ENCODE measurements around the gene NCKIPSD. TPM values are rescaled to one million over a fixed set of nuclear protein-coding genes. Genes with fewer than 3 reads are reported as not detected.

NCKIPSD gene
- total RNA-seq, 1 experiment from 2014 or later, result 36.9 TPM

DNA sequence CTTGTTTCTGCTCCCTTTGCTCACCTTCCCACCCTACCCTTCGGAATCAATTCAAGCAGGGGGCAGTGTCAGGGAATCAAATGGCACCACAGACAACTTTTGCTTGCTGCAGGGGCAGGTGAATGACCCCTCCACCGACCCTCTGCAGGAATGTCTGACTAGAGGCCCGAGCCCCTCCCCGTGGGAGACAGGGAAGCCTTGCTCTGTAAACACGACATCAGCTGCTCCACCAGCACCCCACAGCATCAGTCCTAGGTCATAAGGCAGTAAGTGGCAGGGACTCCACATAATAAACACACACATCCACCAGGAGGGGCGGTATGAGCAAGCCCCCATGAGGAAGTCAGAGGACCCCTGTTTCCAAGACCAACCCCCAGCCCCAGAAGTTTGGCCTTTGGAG is 48.4 kb downstream of the NCKIPSD start:
- H3K9me2 ChIP-seq (ENCODE audit: insufficient read depth), result no peaks in the 10 kb centered on the region
- intact Hi-C loops (cut with micrococcal nuclease), result no loop called here
- H3K79me2 ChIP-seq (ENCODE audit: insufficient read depth, low read length), result peaks cover 12% of the 10 kb centered on the region; the same call in 1 of the 2 replicates
- RAD21 ChIA-PET (ENCODE audit: low non-redundant PET in 1 of 2, low total read pairs in 2 of 2, uncharacterized antibody in 2 of 2, unreplicated experiment in 2 of 2), result no interaction called here
- H3K4me3 ChIP-seq (replicated peaks in 1 of 2; ENCODE audit: low read depth in 1 of 2, low read length in 2 of 2), result no peak overlapping the region
- no peaks in the 10 kb centered on the region for H3K9me3 ChIP-seq (ENCODE audit: control insufficient read depth in 1 of 2, insufficient read depth in 1 of 2, low read depth in 1 of 2, low read length in 2 of 2)
- CTCF ChIA-PET, result no interaction called here
- DNase-seq (ENCODE audit: low read depth, low spot score), result no peak
- H3K27ac ChIP-seq (ENCODE audit: low read depth, low read length), result no peak overlapping the region
- no peak for ATAC-seq
- no peaks in the 10 kb centered on the region for H4K20me1 ChIP-seq (ENCODE audit: insufficient read depth)
- H3K4me1 ChIP-seq (ENCODE audit: control insufficient read depth in 1 of 2, insufficient read depth in 2 of 2, low read length in 2 of 2), result peaks cover 11 to 22% of the 10 kb centered on the region in 2 experiments
- POLR2A ChIA-PET, result no interaction called here
- TF ChIP-seq FOSL1 (IDR thresholded peaks at IDR 0.05; ENCODE audit: low read depth) (no peak), EZH2phosphoT487 (IDR thresholded peaks at IDR 0.05; ENCODE audit: borderline replicate concordance) (no peak), ZFX (IDR thresholded peaks at IDR 0.05) (no peak), POLR2AphosphoS5 (IDR thresholded peaks at IDR 0.05; ENCODE audit: low read depth, low read length) (no peak), CBX3 (IDR thresholded peaks at IDR 0.05; ENCODE audit: low read depth) (no peak), TCF7L2 (IDR thresholded peaks at IDR 0.05; ENCODE audit: borderline replicate concordance, extremely low read depth, insufficient read depth, insufficient read length) (no peak), ZNF274 (IDR thresholded peaks at IDR 0.05; ENCODE audit: low read depth, low read length) (no peak), YY1 (IDR thresholded peaks at IDR 0.05; ENCODE audit: extremely low read depth, insufficient replicate concordance, low read depth, low read length) (no peak), CEBPB (IDR thresholded peaks at IDR 0.05; ENCODE audit: low read depth) (no peak), RAD21 (IDR thresholded peaks at IDR 0.05; ENCODE audit: low read depth) (no peak), SP1 (IDR thresholded peaks at IDR 0.05; ENCODE audit: low read depth) (no peak), ELF1 (IDR thresholded peaks at IDR 0.05; ENCODE audit: borderline replicate concordance, low read depth) (no peak), SIN3A (IDR thresholded peaks at IDR 0.05; ENCODE audit: low read depth) (no peak)
- TF ChIP-seq, protein P1, sequence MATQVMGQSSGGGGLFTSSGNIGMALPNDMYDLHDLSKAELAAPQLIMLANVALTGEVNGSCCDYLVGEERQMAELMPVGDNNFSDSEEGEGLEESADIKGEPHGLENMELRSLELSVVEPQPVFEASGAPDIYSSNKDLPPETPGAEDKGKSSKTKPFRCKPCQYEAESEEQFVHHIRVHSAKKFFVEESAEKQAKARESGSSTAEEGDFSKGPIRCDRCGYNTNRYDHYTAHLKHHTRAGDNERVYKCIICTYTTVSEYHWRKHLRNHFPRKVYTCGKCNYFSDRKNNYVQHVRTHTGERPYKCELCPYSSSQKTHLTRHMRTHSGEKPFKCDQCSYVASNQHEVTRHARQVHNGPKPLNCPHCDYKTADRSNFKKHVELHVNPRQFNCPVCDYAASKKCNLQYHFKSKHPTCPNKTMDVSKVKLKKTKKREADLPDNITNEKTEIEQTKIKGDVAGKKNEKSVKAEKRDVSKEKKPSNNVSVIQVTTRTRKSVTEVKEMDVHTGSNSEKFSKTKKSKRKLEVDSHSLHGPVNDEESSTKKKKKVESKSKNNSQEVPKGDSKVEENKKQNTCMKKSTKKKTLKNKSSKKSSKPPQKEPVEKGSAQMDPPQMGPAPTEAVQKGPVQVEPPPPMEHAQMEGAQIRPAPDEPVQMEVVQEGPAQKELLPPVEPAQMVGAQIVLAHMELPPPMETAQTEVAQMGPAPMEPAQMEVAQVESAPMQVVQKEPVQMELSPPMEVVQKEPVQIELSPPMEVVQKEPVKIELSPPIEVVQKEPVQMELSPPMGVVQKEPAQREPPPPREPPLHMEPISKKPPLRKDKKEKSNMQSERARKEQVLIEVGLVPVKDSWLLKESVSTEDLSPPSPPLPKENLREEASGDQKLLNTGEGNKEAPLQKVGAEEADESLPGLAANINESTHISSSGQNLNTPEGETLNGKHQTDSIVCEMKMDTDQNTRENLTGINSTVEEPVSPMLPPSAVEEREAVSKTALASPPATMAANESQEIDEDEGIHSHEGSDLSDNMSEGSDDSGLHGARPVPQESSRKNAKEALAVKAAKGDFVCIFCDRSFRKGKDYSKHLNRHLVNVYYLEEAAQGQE (IDR thresholded peaks at IDR 0.05; ENCODE audit: low read depth), result no peak
- TF ChIP-seq, protein P2, sequence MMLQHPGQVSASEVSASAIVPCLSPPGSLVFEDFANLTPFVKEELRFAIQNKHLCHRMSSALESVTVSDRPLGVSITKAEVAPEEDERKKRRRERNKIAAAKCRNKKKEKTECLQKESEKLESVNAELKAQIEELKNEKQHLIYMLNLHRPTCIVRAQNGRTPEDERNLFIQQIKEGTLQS (IDR thresholded peaks at IDR 0.05), result no peak
- TF ChIP-seq, protein P3, sequence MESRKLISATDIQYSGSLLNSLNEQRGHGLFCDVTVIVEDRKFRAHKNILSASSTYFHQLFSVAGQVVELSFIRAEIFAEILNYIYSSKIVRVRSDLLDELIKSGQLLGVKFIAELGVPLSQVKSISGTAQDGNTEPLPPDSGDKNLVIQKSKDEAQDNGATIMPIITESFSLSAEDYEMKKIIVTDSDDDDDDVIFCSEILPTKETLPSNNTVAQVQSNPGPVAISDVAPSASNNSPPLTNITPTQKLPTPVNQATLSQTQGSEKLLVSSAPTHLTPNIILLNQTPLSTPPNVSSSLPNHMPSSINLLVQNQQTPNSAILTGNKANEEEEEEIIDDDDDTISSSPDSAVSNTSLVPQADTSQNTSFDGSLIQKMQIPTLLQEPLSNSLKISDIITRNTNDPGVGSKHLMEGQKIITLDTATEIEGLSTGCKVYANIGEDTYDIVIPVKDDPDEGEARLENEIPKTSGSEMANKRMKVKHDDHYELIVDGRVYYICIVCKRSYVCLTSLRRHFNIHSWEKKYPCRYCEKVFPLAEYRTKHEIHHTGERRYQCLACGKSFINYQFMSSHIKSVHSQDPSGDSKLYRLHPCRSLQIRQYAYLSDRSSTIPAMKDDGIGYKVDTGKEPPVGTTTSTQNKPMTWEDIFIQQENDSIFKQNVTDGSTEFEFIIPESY (IDR thresholded peaks at IDR 0.05; ENCODE audit: extremely low read depth, insufficient replicate concordance, low read length), result no peak
- peaks cover 4 to 10% of the 10 kb centered on the region in 2 experiments; a peak in 2 of 4 replicates for H3K36me3 ChIP-seq (ENCODE audit: control insufficient read depth in 1 of 2, insufficient read depth in 2 of 2, low read length in 2 of 2)
- no peaks in the 10 kb centered on the region for H3K27me3 ChIP-seq (ENCODE audit: insufficient read depth, low read length)
- H2AFZ ChIP-seq (ENCODE audit: low read depth, low read length, poor library complexity, severe bottlenecking), result no peak overlapping the region
- no peak overlapping the region for H3K9ac ChIP-seq (ENCODE audit: low read length)
- H3K4me2 ChIP-seq (ENCODE audit: low read length), result no peak overlapping the region
- BruUV-seq (replicated peaks), result no TSS peak
